Suppressor macrophage (primary cell): ENCODE data around the gene SAPCD1.

Source experiments
- DNase-seq, 4 experiments: peaks; one replicate each; pipeline ENCODE4 v3.0.0-alpha.2; 2020 to 2022

Gene SAPCD1

DNA sequence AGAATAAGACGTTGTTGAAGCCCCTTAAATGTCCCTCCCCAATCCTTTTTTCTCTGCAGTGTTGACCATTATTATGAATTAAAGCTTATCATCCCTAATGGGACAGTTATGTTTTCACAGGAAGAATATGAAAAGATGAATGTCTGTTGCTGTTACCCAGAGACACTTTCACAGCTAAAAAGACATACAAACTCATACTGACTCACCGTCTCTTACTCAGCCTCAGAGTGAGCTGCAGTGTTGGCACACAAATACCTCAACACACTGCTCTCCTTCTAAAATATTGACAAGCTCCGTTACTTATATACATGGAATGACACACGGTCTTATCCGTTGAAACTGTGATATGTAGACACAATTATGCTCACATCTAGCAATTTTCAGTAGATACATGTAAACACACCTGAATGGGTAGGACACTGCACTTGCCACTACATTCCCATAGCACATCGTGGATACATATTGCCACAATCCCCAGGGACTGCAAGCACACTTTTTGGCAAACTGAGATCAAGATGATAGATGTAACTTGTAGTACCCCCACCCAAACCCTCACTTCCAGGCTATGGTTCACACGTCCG lies 9.6 kb upstream of the SAPCD1 start:
- DNase-seq: no peak

- no peak for DNase-seq
Measured at GRCh38 chr6:31758281-31758680, 4.2 kb upstream of the SAPCD1 start.

GRCh38 chr6:31760790-31761189 lies 1.7 kb upstream of the SAPCD1 start:
- DNase-seq: no peak

DNA sequence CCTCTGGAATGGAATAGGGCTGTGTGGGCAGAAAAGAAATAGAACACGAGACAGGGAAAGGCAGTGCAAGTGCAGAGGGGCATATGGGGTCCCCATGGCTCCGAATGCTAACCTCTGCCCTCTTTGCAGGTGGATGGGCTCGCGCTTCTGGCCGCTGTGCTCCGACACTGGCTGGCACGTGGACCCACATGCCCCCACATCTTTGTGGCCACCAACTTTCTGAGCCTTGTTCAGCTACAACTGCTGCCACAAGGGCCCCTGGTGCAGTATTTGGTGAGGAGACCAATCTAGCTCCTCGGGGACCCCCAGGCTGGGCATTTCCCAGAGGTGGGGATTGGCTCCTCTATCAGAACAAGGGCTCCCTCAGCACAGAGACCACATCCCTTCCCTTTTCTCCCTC lies 1.1 kb upstream of the SAPCD1 start:
- DNase-seq: no peak

GRCh38 chr6:31762878-31763618 lies 592 bp downstream of the SAPCD1 start:
- DNase-seq: no peak

DNA sequence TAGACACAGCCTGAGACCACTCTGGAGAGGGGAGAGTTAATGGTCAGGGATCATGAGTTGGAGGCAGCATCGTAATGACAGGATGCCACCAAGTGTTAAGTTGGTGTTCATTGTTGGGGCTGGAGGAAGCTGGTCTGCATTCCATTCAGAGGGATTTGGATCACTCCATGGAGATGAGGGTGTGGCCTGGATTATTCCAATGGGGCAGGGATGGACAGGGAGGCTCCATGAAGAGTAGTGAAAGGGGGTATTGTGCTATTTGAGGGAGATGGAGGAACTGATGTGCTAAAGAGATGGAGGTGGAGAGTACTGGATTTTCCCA lies 1.1 kb downstream of the SAPCD1 start:
- no peak for DNase-seq

DNA sequence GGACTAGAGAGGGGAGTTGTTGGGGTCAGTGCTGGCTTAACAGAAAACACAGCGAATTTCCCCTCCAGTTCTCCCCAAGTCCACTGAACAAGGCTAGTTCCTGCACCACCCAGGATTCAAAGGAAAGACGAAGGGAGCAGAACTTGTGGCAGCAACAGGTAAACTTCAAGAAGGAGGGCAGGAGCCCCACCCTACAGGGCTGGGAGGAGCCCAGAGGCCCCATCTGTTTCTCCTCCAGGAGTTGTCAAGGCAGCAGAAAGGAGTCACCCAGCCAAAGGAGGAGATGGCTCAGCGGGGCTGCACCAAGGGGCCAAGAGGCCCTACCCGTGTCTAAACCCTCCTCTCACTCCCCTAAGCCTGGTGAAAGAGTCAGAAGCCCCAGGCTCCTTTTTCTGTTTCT lies 1.7 kb downstream of the SAPCD1 start:
- no peak for DNase-seq

GRCh38 chr6:31765559-31765909 lies 3.1 kb downstream of the SAPCD1 start:
- no peak for DNase-seq

- no peak for DNase-seq
Measured at GRCh38 chr6:31765910-31766794, 3.7 kb downstream of the SAPCD1 start.

DNA sequence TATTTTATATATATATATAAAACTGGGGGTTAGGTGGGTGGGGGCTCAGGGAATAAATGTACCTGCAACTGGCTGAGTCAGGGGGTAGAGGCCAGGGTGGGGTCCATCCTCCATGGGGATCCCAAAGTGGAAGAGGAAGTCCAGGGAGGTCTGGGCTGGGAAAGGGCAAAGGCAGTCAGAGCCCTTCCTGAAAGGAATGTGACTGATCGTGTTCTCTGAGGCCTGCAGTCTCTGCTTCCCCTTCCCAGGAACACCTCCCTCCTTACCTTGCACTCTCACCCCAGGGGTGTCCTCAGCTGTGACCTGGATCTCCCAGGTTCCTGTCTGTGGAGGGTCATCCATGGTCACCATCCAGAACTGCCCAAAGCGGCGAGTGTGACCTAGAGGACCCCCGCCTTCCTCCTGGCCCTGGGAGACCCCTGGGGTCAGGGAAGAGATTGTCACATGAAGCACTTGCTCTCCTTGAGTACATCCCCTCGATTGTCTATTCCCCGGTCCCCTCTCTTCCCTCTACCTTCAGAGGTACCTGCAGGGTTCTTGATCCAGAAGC lies 4.7 kb downstream of the SAPCD1 start:
- DNase-seq: peak in 3 of 4 experiments; percentile 14 to 34 (median 27)

DNA sequence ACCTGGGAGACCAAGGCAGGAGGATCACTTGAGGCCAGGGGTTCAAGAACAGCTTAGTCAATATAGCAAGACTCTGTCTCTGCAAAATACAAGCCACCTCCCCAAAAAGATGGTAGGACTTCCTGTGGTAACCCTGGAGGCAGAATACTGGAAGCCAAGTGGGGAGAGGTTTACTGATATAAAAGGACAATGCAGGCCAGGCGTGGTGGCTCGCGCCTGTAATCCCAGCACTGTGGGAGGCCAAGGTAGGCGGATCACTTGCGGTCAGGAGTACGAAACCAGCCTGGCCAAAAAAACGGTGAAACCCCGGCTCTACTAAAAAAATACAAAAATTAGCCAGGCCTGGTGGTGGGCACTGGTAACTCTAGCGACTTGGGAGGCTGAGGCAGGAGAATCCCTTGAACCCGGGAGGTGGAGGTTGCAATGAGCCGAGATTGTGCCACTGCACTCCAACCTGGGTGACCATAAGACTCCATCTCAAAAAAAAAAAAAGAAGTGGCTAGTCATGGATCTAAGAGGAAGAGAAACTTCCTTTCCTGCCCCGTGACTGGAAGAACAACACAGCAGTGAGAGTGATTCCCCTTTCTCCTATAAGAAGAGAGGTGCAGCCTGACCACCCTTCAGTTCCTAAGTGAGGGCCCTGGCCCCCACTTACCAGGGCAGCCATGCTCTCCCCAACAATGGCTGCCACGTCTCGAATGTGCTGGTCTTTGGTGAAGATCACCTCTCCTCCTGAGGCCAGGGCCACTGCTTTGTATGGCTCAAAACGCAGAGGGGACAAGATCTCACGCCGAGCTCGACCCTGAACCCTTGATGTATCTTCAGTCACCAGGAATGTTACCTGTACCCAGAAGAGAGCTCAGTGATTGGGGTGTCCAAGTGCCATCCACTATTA lies 6.2 kb downstream of the SAPCD1 start:
- DNase-seq: peak; percentile 72 to 90 (median 83)

DNA sequence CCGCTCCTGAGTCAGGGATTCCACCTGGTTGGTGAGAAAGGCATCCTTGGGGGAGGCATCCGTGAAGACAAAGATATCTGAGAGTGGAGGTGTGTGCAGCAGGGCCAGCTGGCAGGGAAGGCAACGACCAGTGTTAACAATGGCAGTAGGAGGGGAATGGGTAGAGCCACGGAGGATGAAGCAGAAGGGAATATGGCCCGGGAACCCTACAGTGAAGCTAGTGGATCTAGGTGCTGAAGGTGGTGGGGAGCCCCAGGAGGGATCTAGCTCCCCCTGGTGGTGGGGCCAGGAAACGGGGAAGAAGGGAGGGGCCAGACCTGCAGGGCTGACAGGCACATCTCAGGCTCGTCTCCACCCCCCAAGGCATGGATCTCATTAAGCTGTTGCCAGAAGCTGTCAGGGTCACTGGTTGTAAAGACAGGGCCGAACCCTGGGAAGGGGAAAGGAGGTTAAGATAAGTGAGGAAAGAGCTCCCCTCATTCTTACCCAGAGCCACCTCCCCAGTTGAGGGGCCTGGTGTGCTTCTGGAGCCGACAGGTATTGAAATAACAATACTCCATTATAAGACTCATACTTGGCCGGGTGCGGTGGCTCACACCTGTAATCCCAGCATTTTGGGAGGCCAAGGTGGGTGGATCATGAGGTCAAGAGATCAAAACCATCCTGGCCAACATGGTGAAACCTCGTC lies 7.4 kb downstream of the SAPCD1 start:
- peak; percentile 83 to 91 (median 88) for DNase-seq

GRCh38 chr6:31770860-31771259 lies 8.4 kb downstream of the SAPCD1 start:
- no peak for DNase-seq

- peak in 2 of 4 experiments; percentile 24 to 36 for DNase-seq
Measured at GRCh38 chr6:31771992-31772358, 9.5 kb downstream of the SAPCD1 start.

DNA sequence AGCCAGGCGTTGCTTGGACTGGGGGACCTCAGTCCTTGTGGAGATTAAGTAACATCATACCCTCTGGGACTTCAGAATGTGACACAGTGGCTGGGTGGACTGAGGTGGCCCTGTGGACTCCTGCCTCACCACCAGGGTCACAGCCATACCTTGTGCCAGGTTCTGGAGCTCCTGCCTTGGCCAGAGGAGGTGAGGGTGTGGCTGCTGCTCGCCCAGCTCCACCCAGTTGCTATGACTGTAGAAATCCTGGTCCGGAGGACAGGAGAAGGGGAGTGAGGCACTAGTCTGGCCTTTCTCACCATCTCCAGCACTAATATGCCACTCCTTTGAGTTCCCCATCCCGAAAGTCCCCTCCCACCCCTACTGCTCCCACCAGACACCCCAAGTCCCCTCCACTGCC lies 12.7 kb downstream of the SAPCD1 start:
- DNase-seq: no peak

DNA sequence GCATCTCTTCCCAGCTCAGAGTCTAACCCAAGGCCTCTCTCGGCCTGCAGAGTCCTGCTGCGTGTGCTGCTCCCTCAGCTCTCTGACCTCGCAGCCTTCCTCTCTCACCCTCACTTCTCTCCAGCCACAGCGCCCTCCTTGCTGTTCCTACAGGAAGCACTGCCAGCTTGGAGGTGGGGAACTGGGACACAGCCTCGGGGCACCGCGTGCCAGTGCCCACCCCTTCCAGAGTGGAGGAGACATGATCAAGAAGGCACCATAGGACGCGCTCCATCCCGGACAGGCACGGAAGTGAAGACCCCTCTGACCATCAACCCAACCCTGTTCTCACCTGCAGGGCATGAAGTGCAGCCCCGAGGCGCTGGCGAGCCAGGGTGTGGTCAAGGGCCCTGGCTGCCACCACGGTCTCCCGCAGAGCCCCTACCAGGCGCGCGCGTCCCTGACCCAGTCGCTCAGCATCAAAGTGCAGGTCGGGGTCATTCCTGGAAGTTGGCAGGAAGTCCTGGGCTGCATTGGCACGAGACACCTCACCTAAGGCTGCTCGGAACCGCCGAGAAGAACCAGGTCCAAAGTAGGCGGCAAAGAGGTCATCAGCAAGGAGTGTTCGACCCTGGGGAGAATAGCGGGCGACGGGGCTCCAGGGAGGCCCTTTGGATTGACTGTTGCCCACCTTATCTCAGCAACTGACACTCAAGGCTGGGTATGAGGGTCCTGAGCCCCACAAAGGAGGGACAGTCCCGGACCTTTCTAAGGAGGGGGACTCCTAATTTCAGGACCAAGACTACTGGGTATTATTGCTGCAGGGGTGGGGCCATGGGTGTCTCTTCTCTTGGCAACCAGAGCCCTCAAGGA lies 13.4 kb downstream of the SAPCD1 start:
- DNase-seq: no peak

GRCh38 chr6:31776485-31776988 lies 14.1 kb downstream of the SAPCD1 start:
- DNase-seq: peak in 2 of 4 experiments; percentile 34 to 41

GRCh38 chr6:31776989-31777666 lies 14.7 kb downstream of the SAPCD1 start, which contains the start of gene VWA7:
VWA7 (minus strand) TSS chr6:31777328; CDS start chr6:31776779, 549 bp downstream.
- peak; percentile 80 to 90 (median 86) for DNase-seq

GRCh38 chr6:31777667-31778050 lies 15.2 kb downstream of the SAPCD1 start:
- DNase-seq: no peak

- no peak for DNase-seq
Measured at GRCh38 chr6:31778193-31778592, 15.7 kb downstream of the SAPCD1 start.
